PC-9 (cell line): Measurements from ENCODE around the gene KCNJ16.

Experiments
- EZH2 ChIP-seq: fragments of 200-600 bp; sonication (generic); IDR thresholded peaks from 2 replicates; pipeline ENCODE4 v1.8.0; 2017; ENCODE audit warnings: antibody characterized with exemption, low read depth
- TF ChIP-seq, protein P1 (sequence below): fragments of 200-600 bp; sonication (generic); conservative IDR thresholded peaks from 2 replicates; pipeline ENCODE4 v1.6.1; 2017; ENCODE audit warnings: mixed run types, antibody characterized with exemption, mild to moderate bottlenecking, moderate library complexity

DNA sequence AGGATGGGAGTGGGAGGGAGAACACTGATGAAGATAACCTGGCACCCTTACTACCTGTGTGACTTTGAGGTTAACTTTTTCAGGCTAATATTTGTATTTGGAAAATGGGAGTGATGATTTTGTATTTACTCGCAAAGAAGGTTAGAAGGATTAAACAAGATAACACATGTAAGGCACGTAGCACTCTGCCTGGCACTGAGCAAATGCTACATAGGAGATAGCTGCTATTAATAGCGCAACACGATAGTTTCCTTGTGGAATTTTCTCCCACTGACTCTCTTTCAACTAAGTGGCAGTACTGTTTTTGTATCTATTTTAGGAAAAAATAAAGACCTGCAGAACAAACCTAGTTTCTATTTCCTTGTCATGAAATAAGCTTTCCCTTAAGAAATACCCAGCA is 15.4 kb upstream of the KCNJ16 start:
- TF ChIP-seq, protein P1, sequence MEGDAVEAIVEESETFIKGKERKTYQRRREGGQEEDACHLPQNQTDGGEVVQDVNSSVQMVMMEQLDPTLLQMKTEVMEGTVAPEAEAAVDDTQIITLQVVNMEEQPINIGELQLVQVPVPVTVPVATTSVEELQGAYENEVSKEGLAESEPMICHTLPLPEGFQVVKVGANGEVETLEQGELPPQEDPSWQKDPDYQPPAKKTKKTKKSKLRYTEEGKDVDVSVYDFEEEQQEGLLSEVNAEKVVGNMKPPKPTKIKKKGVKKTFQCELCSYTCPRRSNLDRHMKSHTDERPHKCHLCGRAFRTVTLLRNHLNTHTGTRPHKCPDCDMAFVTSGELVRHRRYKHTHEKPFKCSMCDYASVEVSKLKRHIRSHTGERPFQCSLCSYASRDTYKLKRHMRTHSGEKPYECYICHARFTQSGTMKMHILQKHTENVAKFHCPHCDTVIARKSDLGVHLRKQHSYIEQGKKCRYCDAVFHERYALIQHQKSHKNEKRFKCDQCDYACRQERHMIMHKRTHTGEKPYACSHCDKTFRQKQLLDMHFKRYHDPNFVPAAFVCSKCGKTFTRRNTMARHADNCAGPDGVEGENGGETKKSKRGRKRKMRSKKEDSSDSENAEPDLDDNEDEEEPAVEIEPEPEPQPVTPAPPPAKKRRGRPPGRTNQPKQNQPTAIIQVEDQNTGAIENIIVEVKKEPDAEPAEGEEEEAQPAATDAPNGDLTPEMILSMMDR = no peak
- TF ChIP-seq EZH2 = no peak
